Parathyroid adenoma (tissue), 2 donors: ENCODE data around the gene RAB39A.
"Not testable (repeated sequence)": the region's sequence is repeated elsewhere in the genome, so short reads cannot be mapped to it uniquely, and the experiment has no call there.

Source experiments
- H2AFZ ChIP-seq: fragments of 300-600 bp; sonication (generic); one replicate; pipeline ENCODE4 v1.7.0; 2017; ENCODE audit warnings: antibody characterized with exemption, mild to moderate bottlenecking
- H3K27ac ChIP-seq: fragments of 300-600 bp; sonication (generic); one replicate; pipeline ENCODE4 v1.7.0; 2017
- H3K27me3 ChIP-seq: fragments of 300-600 bp; sonication (generic); one replicate; pipeline ENCODE4 v1.7.0; 2017; ENCODE audit warnings: low read length; ENCODE audit not compliant: control insufficient read depth, insufficient read depth
- H3K36me3 ChIP-seq: fragments of 300-600 bp; sonication (generic); one replicate; pipeline ENCODE4 v1.7.0; 2017; ENCODE audit warnings: low read length; ENCODE audit not compliant: control insufficient read depth, insufficient read depth
- H3K4me1 ChIP-seq: fragments of 300-600 bp; sonication (generic); one replicate; pipeline ENCODE4 v1.7.0; 2017; ENCODE audit warnings: control low read depth
- H3K4me2 ChIP-seq: fragments of 300-600 bp; sonication (generic); one replicate; pipeline ENCODE4 v1.7.0; 2017; ENCODE audit warnings: low read length
- H3K4me3 ChIP-seq: fragments of 300-600 bp; sonication (generic); one replicate; pipeline ENCODE4 v1.7.0; 2017; ENCODE audit warnings: low read depth, low read length
- H3K79me2 ChIP-seq: fragments of 300-600 bp; sonication (generic); one replicate; pipeline ENCODE4 v1.7.0; 2017; ENCODE audit warnings: control low read depth
- H3K9ac ChIP-seq: fragments of 300-600 bp; sonication (generic); one replicate; pipeline ENCODE4 v1.7.0; 2017; ENCODE audit warnings: mild to moderate bottlenecking
- H3K9me3 ChIP-seq: fragments of 300-600 bp; sonication (generic); one replicate; pipeline ENCODE4 v1.7.0; 2017; ENCODE audit warnings: low read length; ENCODE audit not compliant: control insufficient read depth
- CTCF ChIP-seq: fragments of 300-600 bp; sonication (generic); IDR thresholded peaks from one replicate; pipeline ENCODE4 v1.7.0; 2017; ENCODE audit warnings: antibody characterized with exemption, mild to moderate bottlenecking
- donor health status: primary hyperparathyroidism.

RAB39A gene

GRCh38 chr11:107915229-107915628 lies 13.0 kb upstream of the RAB39A start:
- Histone ChIP-seq H3K27me3 (no peaks in the 10 kb centered on the region), H3K4me1 (no peaks in the 10 kb centered on the region), H3K9ac (no peak overlapping the region), H3K4me3 (no peak overlapping the region), H3K36me3 (no peaks in the 10 kb centered on the region), H3K4me2 (no peak overlapping the region), H3K9me3 (no peaks in the 10 kb centered on the region), H3K79me2 (no peaks in the 10 kb centered on the region), H3K27ac (no peak overlapping the region), H2AFZ (no peak overlapping the region)
- TF ChIP-seq CTCF = no peak

- peak; percentile 38 for TF ChIP-seq CTCF
- no peak overlapping the region for H3K4me2 ChIP-seq
- no peaks in the 10 kb centered on the region for H3K9me3 ChIP-seq
- no peaks in the 10 kb centered on the region for H3K36me3 ChIP-seq
- no peaks in the 10 kb centered on the region for H3K79me2 ChIP-seq
- no peak overlapping the region for H3K9ac ChIP-seq
- H3K27ac ChIP-seq = no peak overlapping the region
- no peaks in the 10 kb centered on the region for H3K27me3 ChIP-seq
- no peak overlapping the region for H2AFZ ChIP-seq
- H3K4me3 ChIP-seq = no peak overlapping the region
- H3K4me1 ChIP-seq = no peaks in the 10 kb centered on the region
Measured at GRCh38 chr11:107916671-107917241, 11.5 kb upstream of the RAB39A start.

- H2AFZ ChIP-seq = no peak overlapping the region
- H3K9me3 ChIP-seq = no peaks in the 10 kb centered on the region
- no peak overlapping the region for H3K9ac ChIP-seq
- no peaks in the 10 kb centered on the region for H3K27me3 ChIP-seq
- H3K4me2 ChIP-seq = no peak overlapping the region
- no peaks in the 10 kb centered on the region for H3K79me2 ChIP-seq
- no peaks in the 10 kb centered on the region for H3K36me3 ChIP-seq
- no peak overlapping the region for H3K4me3 ChIP-seq
- H3K27ac ChIP-seq = no peak overlapping the region
- no peaks in the 10 kb centered on the region for H3K4me1 ChIP-seq
- TF ChIP-seq CTCF = no peak
Measured at GRCh38 chr11:107921997-107922396, 6.3 kb upstream of the RAB39A start.

- not testable (repeated sequence) for H3K9me3 ChIP-seq, H3K4me2 ChIP-seq, H3K27ac ChIP-seq, H2AFZ ChIP-seq, H3K4me1 ChIP-seq, H3K36me3 ChIP-seq, H3K27me3 ChIP-seq, H3K4me3 ChIP-seq, H3K79me2 ChIP-seq, H3K9ac ChIP-seq
Measured at GRCh38 chr11:107923519-107923918, 4.7 kb upstream of the RAB39A start.

GRCh38 chr11:107924306-107924705 lies 3.9 kb upstream of the RAB39A start:
- Histone ChIP-seq H3K4me2 (no peak overlapping the region), H3K79me2 (no peaks in the 10 kb centered on the region), H3K27ac (no peak overlapping the region), H3K9ac (no peak overlapping the region), H3K36me3 (no peaks in the 10 kb centered on the region), H3K4me1 (no peaks in the 10 kb centered on the region), H3K27me3 (no peaks in the 10 kb centered on the region), H3K4me3 (no peak overlapping the region), H2AFZ (no peak overlapping the region), H3K9me3 (no peaks in the 10 kb centered on the region)
- TF ChIP-seq CTCF = no peak
